NCI-H128 (cell line): Measurements from ENCODE around the gene CEBPB.
"Not testable (repeated sequence)": the region's sequence is repeated elsewhere in the genome, so short reads cannot be mapped to it uniquely, and the experiment has no call there.

Experiments used
- DNase-seq: peaks from one replicate; lab custom pipeline; 2025; ENCODE audit not compliant: unreplicated experiment; lab: John Stamatoyannopoulos, UW

CEBPB gene

DNA sequence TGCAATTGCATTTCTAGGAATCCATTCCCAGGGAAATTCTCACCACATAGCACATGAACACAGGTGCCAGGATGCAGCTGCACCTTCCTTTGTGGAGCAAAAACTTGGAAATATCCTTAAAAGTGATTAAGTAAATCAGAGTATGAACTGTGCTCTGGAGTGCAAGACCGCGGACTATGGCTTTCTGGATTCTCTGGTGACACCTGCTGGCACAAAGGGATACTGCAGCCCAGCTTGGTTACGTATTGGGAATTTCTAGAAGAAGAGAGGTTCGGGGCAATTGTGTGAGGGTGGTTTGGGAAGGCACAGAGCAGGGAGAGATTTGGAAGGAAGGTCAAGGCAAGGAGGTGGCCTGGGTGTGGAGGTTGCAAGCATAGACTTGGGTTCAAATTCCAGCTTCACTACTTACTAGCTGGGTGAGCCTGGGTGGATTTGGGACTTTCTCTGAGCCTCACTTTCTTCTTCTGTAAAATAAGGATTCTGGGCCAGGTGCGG is 21.3 kb upstream of the CEBPB start:
- peak; percentile 35 for DNase-seq

DNA sequence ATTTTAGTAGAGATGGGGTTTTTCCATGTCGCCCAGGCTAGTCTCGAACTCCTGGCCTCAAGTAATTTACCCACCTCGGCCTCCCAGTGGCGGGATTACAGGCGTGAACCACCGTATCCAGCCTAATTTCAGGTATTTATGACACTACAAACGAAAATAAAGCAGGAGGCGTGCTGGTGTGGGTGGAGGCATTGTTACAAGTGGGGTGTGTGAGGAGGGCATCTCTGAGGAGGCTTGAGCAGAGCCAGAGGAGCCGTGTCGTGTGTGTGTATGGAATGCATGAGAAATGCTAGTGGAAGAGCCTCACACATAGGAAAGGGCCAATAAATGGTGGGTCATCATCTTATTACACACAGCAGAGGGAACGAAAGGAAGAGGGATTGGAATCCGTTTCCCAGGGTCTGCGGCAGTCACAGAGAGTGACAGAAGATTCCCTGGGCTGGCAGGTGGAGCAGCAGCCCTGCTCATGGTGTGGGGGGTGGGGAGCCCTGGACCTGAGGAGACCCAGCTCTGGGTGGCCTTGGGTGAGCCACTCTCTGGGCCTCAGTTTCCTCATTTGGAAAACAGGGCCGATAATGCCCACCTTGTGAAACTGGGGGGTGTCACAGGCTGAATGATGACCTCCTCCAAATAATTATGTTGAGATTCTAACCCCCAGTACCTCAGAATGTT is 19.9 kb upstream of the CEBPB start:
- no peak for DNase-seq

DNA sequence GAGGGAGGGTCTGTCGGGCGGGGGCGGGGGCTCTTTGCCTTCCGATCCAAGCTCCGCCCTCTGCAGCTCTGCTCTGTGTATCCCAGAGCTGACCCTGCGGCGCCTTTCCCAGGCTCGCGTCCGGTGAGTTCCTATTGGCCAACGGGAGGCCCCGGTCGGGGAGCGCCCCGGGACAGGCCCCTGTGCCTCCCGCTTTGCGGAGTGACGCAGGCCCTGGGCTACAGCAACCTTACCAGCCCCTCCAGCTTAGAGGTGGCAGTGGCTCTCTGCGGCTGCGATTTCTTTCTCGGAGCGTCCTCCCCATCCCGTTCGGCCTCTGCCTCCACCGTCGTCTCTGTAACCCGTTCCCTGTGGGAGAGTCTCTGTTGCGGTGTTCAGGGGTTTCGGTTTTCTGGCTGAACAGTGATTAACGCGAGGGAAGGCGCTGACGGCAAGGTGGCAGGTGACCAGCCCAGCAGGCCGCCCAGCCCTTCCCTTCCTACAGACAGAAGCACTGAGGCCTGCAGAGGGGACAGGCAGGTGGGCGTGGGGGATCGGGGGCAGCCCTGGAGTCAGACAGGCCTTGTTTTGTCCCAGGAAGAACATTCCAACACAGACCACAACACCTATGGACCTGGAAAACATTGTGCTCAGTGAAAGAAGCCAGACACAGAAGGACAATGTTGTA is 18.1 kb upstream of the CEBPB start:
- DNase-seq: no peak

GRCh38 chr20:50174456-50174855 is 16.2 kb upstream of the CEBPB start:
- no peak for DNase-seq

DNA sequence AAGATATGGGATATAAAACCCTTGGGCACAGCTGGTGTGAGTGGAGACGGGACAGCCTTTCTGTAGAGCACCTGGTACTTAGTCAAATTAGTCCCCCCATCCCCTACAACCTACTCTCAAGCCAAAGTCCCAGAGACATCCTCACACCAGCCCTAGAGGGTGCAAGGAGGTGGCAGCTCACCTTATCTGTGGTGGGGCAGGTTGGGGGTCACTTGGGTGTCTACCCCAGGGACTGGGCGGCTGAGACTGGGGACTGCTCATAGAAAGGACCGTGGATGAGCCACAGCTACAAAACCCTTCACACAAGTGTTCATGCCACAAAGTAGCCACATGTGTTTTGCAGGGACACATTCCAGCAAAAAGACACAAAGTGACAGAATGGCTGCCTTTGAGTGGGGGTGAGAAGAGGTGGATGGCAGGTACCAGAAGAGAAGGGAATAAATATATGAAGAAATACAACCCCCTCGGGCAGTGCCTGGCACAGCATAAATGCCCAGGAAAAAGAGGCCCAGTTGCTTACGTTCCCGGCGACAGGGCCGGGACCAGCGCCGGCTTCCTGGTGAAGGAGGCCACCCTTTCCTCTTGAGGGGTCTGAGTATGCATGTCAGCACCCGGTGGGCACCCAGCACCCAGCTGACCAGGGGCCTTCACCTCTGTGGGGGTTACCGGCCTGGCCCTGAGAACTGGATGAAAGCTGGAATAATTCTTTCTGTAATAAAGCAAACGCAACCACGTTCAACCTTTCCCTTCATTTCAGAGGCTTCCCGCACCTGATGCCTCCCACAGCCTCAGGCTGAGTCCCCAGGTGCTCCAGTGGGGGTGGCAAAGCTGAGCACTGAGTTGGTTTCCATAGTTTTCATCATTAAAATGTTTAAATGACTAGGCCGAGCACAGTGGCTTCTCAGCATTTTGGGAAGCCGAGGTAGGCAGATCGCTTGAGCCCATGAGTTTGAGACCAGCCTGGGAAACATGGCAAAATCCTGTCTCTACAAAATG is 14.4 kb upstream of the CEBPB start:
- DNase-seq: no peak

GRCh38 chr20:50178672-50179071 is 12.0 kb upstream of the CEBPB start:
- DNase-seq: not testable (repeated sequence)

DNA sequence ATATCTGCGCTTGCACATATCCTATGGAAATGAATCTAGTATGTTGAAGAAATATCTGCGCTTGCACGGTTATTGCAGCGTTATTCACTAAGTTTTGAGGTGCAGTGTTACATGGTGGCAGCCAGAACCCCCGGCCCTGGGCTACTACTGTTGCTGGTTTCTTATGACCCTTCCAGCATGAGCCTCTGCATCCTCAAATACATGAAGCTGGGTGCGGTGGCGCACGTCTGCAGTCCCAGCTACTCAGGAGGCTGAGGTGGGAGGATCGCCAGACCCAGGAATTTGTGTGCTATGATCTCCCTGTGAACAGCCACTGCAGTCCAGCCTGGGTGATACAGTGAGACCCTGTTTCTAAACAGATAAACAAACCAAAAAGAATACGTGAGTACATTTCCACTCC is 9.3 kb upstream of the CEBPB start:
- DNase-seq: no peak

GRCh38 chr20:50182346-50182745 is 8.3 kb upstream of the CEBPB start:
- no peak for DNase-seq

DNA sequence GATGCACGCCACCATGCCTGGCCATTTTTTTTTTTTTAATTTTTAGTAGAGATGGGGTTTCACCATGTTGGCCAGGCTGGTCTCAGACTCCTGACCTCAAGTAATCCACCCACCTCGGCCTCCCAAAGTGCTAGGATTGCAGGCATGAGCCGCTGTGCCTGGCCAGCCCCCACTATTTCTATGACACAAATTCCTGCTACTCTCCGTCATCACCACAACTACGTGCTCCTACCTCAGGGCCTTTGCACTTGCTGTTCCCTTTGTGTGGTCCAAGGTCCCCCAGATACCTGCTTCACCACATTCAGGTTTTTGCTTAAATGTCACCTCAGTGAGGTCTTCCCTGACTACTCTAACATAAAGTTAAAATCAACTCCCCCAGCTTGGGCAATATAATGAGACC is 5.2 kb upstream of the CEBPB start:
- no peak for DNase-seq

- DNase-seq: peak; percentile 79
These were observed 4.3 kb upstream of the CEBPB start for GRCh38 chr20:50186151-50186885.

DNA sequence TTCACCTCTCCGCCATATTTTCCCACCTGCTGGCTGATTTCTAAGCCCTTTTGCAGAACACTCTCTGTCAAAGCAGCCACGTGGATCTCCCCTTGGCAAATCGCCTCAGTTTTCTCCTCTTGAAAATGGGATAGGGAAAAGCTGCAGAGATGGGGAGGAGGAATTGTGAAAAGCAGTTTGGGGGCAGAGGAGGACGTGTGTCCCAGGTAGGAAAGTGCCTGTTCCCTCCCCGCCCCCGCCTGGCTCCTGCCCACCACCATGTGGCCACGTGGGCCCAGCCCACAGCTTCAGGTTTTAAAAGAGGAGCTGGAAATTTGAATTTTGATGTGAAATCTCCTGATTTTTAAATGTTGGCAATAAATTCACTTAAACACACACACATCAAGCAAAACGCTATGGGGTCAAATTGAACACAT is 3.6 kb upstream of the CEBPB start:
- DNase-seq: no peak

DNA sequence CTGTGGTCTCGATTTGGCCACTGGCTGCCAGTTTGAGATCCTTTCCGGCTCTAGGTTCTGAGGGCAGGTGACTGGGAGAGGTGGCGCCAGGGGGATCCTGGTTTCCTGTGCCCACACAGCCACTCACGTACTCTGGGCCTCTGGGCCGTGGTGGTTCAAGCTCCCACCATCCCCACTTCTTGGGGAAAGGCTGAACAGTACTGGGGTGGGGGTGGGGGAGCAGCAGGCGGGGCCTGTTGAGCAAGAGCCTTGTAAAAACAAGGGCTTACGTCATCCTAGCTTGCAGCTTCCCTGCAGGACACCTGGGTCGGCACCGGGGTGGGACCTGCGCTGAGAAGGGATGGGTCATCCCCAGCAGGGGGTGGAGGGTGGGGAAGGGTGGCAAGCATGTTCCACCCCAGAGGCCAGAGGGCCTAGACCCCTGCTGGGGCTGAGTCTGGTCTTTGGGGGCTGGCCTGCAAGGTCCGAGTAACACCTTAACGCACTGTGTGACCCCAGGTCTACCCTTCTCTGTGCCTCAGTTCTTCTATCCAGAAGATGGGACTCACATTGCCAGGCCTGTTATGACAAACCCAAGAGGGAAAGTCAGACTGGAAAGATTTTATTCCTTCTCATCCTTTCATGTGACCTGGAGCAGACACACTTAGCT is 3.1 kb upstream of the CEBPB start:
- no peak for DNase-seq

DNA sequence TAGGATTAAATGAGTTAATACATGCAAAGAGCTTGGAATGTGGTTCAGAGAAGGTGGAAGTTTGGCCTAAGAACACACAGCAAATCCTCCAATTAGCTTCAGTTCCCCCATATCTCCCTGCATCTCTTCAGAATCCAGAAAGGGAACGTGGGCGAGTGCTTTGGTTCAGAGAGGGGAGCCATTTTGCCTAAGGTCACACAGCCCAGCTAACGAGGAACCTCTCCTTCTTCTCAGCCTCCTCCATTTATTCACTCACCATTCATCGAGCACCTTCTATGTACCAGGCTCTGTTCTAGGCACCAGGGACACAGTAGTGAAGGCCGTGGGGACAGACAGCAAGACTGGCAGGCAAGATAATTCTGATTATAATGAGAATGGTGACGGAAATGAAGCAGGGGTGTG is 2.3 kb upstream of the CEBPB start:
- DNase-seq: no peak

GRCh38 chr20:50188879-50189680 is 1.6 kb upstream of the CEBPB start:
- no peak for DNase-seq

DNA sequence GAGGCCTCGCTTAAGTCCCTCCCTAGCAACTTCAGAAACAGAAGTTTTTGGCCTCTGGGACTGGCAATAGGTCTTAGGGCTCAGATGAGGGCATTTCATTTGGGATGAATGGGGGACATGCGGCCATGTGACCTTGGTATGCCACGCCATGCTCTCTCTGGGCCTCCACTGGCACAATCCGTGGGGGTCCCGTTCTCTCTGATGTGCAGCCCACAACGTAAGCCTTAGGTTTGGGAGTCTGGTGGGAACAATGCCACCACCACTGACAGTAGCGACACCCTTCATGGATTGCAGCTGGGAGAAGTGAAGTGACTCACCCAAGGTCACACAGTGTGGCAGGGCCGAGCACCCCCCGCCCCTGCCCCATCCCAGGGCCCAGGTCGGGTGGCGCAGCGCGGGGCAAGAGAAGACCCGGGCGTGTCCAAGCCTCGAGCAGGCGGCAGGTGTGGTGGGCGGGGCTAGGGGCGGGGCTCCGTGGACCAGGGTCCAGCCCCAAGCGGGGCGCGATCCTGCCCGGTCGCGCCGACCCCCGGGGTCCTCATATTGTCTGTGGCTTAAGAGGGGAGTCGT is 864 bp upstream of the CEBPB start:
- DNase-seq: no peak

GRCh38 chr20:50191065-50191543 is 474 bp downstream of the CEBPB start:
- DNase-seq: no peak

DNA sequence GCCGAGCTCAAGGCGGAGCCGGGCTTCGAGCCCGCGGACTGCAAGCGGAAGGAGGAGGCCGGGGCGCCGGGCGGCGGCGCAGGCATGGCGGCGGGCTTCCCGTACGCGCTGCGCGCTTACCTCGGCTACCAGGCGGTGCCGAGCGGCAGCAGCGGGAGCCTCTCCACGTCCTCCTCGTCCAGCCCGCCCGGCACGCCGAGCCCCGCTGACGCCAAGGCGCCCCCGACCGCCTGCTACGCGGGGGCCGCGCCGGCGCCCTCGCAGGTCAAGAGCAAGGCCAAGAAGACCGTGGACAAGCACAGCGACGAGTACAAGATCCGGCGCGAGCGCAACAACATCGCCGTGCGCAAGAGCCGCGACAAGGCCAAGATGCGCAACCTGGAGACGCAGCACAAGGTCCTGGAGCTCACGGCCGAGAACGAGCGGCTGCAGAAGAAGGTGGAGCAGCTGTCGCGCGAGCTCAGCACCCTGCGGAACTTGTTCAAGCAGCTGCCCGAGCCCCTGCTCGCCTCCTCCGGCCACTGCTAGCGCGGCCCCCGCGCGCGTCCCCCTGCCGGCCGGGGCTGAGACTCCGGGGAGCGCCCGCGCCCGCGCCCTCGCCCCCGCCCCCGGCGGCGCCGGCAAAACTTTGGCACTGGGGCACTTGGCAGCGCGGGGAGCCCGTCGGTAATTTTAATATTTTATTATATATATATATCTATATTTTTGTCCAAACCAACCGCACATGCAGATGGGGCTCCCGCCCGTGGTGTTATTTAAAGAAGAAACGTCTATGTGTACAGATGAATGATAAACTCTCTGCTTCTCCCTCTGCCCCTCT is 1.1 kb downstream of the CEBPB start:
- no peak for DNase-seq
